Endothelial cell of umbilical vein (primary cell): ENCODE results near the gene GLDN.

ENCODE experiments used
- CTCF ChIP-seq, 2 donors: IDR thresholded peaks; 1 replicate in 1 of 2; 2 replicates in 1 of 2; pipeline ENCODE4 v1.5.1; 2011; ENCODE audit warnings: low read length in 2 of 2, mild to moderate bottlenecking in 2 of 2, moderate library complexity in 2 of 2, control low read depth in 1 of 2, inconsistent platforms in 1 of 2, low read depth in 1 of 2; ENCODE audit not compliant: insufficient read depth in 1 of 2; ENCODE audit errors: extremely low read depth in 1 of 2
- MYC ChIP-seq: IDR thresholded peaks from one replicate; pipeline ENCODE4 v1.6.1; 2011; ENCODE audit warnings: mild to moderate bottlenecking, low read depth, low read length
- POLR2A ChIP-seq: IDR thresholded peaks from 2 replicates; pipeline ENCODE4 v1.6.1; 2012; ENCODE audit warnings: low read depth, mild to moderate bottlenecking, control low read depth, low read length
- TF ChIP-seq, protein P1 (sequence below): IDR thresholded peaks from 2 replicates; pipeline ENCODE4 v1.6.1; 2011; ENCODE audit not compliant: insufficient read depth, insufficient read length

- TF ChIP-seq CTCF (IDR thresholded peaks at IDR 0.05; ENCODE audit: extremely low read depth in 1 of 2, insufficient read depth in 1 of 2, low read depth in 1 of 2, low read length in 2 of 2) (no peak), POLR2A (no peak), MYC (no peak)
- TF ChIP-seq, protein P1, sequence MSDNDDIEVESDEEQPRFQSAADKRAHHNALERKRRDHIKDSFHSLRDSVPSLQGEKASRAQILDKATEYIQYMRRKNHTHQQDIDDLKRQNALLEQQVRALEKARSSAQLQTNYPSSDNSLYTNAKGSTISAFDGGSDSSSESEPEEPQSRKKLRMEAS = no peak
Measured at GRCh38 chr15:51448622-51449399, 107.4 kb downstream of the GLDN start.
